ENCODE data around the gene ADGRD1.

DNA sequence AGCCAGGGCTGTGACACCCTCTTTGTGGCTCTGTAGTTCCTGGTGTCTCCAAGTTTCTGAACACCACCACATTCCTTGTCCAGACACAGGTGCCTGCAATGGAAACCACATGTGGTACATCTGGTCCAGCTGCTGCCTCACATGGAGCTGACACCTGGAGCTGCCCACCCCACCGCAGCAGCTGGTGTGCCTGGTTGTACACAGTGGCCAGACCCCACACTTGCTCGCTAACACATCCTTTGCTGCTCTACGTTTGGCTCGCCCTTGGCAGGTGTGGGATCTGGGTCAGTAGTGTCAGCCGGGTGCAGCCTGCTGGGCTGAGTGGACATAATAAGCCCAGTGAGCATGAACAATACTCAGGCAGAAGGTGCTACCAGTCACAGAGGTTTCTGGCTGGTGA lies 198.9 kb downstream of the ADGRD1 start:
- TF ChIP-seq CSDC2 (CRISPR knock-in tag; IDR thresholded peaks at IDR 0.05) (no peak), ZNF565 (CRISPR knock-in tag; conservative IDR thresholded peaks at IDR 0.05; ENCODE audit: low read depth) (no peak), CREB5 (CRISPR knock-in tag; IDR thresholded peaks at IDR 0.05; ENCODE audit: low read depth) (no peak), TOX (CRISPR knock-in tag; IDR thresholded peaks at IDR 0.05; ENCODE audit: borderline replicate concordance) (no peak), CSRNP3 (CRISPR knock-in tag; IDR thresholded peaks at IDR 0.05) (no peak), ISL1 (CRISPR knock-in tag; IDR thresholded peaks at IDR 0.05) (no peak), PATZ1 (CRISPR knock-in tag; IDR thresholded peaks at IDR 0.05; ENCODE audit: borderline replicate concordance) (no peak), ZFP30 (CRISPR knock-in tag; IDR thresholded peaks at IDR 0.05) (no peak)
